Measurements from ENCODE around the gene CLEC4C.

Gene CLEC4C

DNA sequence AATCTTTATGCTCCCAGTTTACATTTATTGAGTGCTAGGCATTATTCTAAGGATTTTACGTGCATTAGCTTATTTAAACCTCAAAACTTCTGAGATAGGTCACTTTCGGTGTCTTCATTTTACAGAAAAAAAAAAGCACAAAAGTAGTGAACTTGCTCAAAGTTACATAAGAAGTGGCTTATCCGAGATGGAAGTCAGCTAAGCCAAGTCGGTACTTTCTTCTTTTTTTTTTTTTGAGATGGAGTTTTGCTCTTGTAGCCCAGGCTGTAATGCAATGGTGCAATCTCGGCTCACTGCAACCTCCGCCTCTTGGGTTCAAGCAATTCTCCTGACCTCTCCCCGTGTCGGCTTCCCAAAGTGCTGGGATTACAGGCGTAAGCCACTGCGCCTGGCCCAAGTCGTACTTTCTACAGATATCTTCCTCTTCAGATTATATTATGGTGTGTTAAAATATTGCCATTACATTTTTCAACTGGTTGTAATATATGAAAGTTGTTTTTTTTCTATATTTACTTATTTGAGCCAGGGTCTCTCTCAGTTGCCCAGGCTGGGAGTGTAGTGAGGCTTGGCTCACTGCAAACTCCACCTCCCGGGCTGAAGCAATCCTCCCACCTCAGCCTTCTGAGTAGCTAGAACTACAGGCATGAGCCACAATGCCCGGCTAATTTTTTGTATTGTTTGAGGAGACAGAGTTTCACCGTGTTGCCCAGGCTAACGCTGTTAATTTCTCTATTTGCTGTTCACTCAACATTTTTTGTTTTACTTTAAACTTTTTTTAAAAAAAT lies 27.0 kb downstream of the CLEC4C start:
- DNase-seq = no peak

DNA sequence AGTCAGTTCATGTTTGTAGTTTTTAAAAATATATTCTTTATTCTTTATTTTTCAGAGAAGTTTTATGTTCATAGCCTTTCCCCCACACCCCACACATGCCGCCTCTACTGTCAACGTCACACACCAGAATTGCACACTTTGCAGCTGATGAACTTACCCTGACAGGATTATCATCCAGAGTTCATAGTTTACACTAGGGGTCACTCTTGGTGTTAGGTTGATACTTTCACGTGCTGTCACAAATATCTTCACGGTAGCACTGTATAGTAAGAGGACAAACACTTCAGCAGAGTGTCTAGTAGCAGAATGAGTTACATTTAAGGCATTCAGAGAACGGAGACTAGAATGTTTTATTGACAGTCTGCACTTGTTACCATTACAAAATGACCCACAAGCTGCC lies 30.8 kb downstream of the CLEC4C start:
- no peak for DNase-seq

DNA sequence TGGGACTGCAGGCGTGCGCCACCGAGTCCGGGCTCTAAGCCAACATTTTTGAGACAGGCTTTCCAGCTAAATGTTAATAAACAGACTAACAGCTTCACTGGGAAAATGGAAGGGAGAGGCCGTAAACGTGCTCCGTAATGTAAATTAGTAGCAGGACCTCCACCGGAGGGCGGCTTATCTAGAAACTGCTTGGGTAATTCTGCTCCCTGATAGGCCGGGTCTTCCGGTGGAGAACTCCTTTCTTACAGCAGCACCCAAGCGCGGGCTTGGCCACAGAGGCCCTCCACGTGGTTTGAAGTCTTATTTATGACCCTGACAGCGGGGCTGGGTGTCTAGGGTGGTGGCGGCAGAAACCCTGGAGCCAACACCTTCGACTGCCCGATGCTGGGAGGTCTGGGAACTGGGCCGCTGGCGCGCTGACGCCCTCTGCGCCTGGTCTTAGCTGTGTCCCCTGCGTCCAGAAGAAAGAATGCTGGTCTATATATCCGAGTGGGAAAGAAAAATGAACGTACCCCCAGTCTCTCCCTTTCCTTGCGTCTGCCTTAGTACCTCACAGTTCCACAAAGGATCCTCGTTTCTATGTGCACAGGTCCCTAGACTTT lies 34.2 kb downstream of the CLEC4C start:
- DNase-seq = no peak

DNA sequence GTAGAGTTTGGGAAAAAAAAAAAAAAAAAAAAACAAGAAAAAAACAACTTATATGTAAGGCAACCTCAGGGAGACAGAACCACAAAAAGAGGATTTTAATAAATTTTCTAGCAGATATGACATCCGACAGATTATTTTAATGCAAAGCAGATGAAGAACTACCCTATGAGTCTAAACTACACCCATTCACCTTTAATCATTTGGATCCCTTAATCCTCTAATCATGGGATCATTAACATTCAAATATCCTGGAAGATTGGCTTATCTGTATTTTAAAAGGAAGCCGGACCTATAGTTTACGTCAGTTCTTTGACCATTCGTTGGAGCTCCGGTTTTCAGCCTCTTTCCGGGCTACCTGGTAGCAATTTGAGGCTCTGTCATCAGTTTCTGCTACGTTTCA lies 36.0 kb downstream of the CLEC4C start, which contains the start of gene DPPA3:
Gene DPPA3, plus strand, starts transcription at position 301 of the 400 bp plus-strand sequence. CDS start 138 bp downstream, outside the sequence.
- no peak for DNase-seq

DNA sequence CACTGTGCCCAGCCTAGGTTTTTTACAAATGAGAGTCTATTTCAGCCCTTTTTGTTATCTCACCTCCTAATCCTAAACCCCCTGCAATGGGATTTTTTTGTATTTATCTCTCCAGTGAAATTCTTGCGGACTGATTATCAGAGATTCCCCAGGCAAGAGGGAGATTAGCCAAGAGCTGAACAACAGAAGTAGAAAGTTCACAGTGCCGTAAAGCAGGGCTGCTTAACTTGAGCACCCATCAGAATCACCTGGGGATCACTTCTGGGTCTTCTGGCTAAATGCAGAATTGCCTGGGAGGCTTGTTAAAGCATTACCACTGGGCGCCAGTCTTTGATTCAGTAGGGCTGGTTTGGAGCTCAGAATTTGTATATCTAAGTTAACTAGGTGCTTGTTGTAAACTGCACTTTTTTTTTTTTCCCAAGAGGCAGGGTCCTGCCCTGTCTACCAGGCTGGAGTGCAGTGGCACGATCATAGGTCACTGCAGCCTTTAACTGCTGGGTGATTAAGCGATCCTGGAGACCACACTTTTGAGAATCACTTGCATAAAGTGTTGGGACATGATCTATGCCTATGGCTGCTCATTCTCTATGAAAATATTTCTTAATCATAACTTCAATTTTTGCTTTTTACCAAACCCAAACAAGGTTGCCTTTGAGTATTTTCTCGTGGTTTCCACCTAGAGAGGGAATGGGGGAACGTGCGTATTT lies 37.1 kb downstream of the CLEC4C start:
- no peak for DNase-seq

DNA sequence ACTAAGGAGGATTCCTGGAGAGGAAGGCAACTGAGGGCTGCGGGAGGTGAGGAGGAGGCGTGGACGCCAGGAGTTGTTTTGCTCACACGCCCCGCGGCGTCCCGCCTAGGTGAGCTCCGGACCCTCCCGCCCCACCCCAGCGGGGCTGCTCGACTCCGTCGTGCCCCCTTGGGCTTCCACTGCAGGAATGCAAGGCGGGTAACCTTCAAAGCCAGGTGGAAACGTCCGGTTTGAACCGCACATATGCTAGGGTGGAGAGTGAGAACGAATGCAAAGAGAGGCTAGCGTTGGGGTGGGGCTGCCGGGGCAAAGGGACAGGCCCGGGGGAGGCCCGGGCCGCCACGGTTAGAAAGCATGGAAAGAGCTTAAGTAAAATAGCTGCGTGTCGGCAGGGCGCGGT lies 41.3 kb downstream of the CLEC4C start:
- no peak for DNase-seq

DNA sequence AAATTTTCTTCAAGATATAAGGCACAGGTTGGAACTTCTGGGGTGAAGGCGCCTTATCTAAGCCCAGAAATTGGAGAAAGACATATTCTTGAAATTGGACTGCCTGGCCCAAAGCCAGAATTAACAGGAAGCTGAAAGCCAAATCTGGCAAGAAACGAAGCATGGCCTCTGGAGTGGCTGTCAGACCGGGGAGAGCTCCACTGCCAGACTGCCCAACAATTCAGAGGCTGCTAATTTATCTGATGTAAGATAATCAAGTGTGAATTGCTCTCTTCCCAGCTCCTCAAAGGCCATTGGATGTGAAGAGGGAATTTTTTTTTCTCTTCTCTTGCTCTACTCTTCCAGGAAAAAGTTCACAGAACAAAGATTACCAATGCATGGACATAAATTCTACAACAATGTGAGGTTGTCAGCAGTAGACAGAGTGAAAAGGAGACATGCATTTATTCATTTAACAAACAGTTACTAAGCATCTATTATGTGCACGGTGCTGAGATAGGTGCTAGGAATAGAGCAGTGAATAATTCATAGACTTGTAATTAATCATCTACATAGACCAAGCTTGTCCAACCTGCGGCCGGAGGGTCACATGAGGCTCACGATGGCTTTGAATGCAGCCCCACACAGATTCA lies 51.5 kb downstream of the CLEC4C start, which contains the start of gene GDF3:
Gene GDF3, minus strand, starts transcription at position 210 of the 632 bp plus-strand sequence. Its CDS starts 47 bp downstream, at position 163.
- no peak for DNase-seq

DNA sequence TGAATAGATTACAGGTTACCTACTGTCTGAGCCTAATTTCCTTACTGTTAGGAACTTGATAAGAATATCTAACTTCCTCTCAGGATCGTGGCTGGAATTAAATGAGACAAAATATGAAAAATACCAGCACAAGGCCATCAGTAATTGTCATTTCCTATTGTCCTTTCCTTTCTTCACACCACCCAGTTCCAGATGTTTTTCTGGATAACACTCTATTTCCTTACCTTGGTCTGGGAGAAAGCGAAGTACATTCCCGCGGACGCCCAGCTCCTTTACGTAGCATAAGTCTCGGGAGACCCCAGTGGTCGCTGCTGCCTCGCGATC lies 52.0 kb downstream of the CLEC4C start:
- no peak for DNase-seq

DNA sequence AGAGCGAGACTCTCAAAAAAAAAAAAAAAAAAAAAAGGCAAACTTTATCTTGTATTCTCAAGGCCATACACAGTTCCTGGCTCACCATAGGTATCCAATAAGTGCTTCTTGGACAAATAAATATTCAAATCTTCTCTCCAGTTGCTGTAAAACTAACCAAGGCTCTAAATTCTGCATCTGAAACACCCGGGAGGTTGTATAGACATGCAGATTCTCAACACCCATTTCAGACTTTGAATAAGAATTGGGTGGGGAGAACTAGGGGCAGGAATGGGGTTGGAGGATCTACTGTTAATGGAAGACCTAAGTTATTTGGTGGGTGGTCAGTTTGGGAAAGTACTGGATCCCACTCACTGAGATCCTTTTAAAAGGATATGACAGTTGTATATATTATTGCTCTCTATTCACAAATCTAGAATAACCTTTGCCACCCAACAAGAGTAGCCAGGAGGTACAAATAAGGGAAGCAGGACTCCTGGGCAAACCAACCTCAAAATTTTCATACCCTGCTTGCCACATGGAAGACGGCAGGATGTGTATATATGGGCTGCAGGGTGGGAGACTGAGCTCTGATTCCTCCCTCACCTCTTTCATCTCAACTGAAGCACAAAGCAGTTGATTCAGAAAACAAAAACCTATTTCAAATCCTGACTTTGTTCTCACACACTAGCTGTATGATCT lies 52.5 kb downstream of the CLEC4C start:
- DNase-seq = no peak

DNA sequence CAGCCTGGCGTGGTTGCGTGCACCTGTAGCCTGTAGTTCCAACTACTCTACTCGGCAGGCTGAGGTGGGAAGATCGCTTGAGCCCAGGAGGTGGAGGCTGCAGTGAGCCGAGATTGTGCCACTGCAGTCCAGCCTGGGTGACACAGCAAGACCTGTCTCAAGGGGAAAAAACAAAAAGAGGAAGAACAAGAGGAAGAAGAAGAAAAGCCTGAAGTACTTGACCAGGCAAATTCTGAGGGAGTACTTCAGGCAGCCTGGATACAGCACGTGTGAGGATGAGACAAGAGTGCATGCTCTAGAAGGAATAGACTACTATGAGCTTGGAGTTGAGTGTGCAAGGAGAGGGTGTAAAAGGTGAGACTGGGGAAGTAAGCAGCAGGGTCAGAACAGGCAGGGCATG lies 53.4 kb downstream of the CLEC4C start:
- DNase-seq = no peak

DNA sequence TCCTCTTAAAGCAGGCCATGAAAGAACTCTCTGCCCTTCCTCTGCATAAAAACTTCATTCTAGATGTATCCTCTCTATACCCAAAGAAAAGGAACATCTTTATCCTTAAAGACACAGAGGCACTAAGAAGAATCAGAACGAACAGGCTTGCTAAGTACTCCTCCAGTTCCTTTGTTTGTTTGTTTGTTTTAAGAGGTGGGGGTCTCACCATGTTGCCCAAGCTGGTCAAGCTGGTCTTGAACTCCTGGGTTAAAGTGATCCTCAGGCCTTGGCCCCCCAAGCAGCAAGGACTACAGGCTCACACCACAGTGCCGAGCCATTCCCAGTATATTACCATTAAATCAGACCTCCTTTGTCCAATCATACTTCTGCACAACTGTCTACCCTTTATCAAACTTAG lies 65.6 kb downstream of the CLEC4C start:
- DNase-seq = no peak

Measured in NCI-H748 treated with DMSO at 0.1 percent for 48 hours (cell line).